NK-92 (cell line): ENCODE data around the gene RAB44.

Experiments used
- DNase-seq: peaks from one replicate; lab custom pipeline; 2025; ENCODE audit not compliant: unreplicated experiment; lab: John Stamatoyannopoulos, UW

Gene RAB44

GRCh38 chr6:36668591-36668990 lies 29.0 kb upstream of the RAB44 start:
- DNase-seq: no peak

DNA sequence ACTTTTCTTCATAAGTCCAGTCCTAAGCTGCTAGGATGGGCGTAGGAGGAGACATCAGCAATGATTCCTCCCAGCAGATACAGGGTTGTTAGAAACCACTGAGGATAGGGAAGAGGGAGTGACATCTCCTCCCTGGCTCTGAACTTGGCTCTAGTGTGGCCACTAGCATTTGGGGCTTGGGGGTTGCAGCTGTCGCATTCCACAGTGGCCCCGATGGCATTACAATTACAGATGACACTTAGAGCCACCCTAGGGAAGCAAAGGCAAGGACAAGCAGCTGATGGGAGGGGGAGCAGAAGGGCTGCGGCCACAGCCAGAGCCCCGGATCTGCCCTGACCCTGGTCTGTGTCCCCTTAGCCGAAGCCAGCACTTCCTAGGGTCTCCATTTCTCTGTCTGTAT lies 28.6 kb upstream of the RAB44 start:
- no peak for DNase-seq

GRCh38 chr6:36670271-36670670 lies 27.4 kb upstream of the RAB44 start:
- DNase-seq: no peak

GRCh38 chr6:36671687-36672375 lies 25.8 kb upstream of the RAB44 start:
- DNase-seq: no peak

- no peak for DNase-seq
Observed at GRCh38 chr6:36673882-36674281, 23.7 kb upstream of the RAB44 start.

- no peak for DNase-seq
Observed at GRCh38 chr6:36674942-36675341, 22.7 kb upstream of the RAB44 start.

DNA sequence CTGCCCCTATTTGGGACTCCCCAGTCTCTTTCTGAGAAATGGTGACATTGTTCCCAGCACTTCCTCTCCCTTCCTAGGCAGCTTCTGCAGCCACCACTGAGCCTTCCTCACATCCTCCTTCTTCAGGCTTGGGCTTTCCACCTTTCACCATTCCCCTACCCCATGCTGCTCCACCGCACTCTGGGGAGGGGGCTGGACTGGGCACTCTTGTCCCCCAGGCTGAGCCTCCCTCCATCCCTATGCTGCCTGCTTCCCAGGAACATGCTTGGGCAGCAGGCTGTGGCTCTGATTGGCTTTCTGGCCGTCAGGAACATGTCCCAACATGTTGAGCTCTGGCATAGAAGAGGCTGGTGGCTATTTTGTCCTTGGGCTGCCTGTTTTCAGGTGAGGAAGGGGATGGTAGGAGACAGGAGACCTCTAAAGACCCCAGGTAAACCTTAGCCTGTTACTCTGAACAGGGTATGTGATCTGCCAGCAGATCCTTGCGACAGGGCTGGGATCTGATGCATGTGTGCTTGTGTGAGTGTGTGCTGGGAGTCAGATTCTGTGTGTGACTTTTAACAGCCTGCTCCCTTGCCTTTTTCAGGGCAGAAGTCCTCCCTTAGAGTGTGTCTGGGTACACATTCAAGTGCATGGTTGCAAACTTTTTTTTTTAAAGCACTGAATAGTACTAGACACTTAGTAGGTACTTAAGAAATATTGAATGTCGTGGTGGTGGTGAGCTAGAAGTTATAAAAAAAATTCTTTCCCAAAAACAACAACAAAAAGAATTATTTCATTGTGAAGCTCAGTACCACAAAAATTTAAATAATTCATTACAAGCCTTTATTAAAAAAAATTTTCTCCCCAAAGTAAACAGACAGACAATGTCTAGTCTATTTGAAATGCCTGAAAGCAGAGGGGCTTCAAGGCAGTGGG lies 21.2 kb upstream of the RAB44 start:
- DNase-seq: no peak

GRCh38 chr6:36677059-36677749 lies 20.4 kb upstream of the RAB44 start:
- DNase-seq: no peak

DNA sequence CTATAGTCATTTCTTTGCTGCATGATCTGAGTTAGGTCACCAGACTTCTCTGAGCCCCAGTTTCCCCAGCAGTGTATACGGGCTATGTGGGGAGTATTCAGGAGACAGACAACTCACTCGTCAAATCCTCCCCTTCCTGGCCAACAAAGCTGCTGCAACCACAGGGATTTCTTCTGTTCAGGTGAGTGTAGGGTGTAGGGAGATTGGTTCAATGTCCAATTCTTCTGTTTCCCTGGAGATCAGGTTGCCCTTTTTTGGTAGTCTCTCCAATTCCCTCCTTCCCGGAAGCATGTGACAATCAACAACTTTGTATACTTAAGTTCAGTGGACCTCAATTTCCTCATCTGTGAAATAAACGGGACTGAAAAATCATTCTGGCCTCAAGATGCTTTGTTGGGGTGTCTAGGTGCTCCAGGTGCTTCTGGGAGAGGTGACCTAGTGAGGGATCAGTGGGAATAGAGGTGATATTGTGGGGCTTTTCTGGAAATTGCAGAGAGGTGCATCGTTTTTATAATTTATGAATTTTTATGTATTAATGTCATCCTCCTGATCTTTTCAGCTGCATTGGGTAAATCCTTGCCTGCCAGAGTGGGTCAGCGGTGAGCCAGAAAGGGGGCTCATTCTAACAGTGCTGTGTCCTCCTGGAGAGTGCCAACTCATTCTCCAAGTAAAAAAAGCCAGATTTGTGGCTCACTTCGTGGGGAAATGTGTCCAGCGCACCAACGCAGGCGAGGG lies 19.7 kb upstream of the RAB44 start:
- no peak for DNase-seq

DNA sequence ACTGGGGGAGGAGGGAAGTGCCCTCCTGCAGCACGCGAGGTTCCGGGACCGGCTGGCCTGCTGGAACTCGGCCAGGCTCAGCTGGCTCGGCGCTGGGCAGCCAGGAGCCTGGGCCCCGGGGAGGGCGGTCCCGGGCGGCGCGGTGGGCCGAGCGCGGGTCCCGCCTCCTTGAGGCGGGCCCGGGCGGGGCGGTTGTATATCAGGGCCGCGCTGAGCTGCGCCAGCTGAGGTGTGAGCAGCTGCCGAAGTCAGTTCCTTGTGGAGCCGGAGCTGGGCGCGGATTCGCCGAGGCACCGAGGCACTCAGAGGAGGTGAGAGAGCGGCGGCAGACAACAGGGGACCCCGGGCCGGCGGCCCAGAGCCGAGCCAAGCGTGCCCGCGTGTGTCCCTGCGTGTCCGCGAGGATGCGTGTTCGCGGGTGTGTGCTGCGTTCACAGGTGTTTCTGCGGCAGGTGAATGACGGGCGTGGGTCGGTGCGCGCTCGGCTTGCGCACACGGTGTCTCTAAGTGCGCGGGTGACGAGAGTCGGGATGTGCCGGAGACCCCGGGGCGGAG lies 19.1 kb upstream of the RAB44 start, which contains the start of gene CDKN1A:
Gene CDKN1A, plus strand, starts transcription at position 227 of the 555 bp plus-strand sequence. CDS start 5,388 bp downstream, outside the sequence.
- DNase-seq: no peak

DNA sequence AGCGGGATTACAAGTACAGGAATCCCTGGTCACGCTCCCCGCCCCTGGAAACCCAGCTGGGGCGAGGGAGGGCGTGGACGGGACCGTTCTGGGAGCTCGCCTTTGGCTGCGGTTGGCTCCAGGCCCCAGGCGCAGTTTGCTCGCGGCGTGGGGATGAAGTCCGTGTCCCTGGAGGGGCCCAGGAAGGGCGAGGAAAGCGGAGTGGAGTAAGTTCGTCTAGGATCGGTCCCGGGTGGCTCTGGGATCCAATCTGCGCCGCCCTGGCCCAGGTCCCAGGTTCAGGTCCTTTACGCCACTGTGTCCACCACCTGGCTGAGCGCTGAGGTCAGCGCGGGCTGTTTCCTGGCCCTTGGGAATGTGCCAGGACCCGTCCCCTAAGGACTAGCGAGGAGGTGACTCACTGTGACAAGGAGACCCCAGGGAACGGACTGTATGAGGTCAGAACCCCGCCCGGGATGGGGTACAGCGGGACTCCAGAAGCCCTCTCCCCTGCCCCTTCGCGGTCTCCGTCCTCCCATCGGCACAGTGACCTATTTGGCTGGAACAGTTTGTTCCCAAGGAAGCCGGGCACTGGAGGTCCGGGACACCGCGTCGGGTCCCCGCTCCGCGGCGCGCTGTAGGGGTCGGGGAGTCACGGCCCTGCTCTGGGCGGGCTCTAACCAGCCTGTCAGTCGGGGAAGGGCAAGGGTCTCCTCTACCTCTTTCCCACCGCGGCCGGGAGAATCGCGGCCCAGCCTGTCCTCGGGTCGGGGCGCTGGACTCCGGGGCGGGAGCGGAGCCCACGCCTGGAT lies 18.4 kb upstream of the RAB44 start:
- no peak for DNase-seq

DNA sequence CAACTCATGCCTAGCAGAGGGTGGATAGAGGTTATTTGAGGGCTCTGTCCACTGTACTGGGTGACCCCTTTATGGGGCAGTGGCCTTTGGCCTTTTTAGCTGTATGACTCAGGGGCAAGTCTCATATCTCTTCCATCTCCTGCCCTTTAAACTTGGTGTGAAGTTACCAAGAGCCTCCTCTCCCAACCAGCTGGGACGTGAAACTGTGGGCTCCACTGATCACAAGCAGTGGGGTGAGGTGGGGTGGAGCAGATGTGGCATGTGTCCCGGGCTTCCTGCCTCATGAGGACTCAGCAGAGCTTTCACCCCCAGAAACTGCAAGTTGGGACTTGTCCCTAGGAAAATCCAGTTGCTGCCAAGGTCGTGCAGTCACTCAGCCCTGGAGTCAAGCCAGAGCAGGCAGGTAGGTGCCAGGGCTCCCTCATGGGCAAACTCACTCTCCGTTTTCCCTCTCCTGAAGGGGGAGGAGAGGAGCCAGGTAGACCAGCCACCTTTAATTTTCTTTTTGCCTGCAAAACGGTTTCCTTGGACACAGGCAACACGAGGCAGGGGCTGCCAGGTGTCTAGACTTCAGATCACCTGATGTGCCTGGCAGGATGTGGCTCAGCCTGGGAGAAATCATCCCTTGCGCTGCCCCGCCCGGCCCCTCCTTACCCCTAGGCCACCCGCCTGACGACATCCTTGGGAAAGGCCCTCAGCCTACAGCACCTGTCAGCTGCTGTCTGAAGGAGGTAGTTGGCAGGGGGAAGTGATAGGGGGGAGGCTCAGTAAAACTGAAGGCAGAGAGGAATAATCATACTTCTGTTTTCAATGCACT lies 15.1 kb upstream of the RAB44 start:
- DNase-seq: no peak

DNA sequence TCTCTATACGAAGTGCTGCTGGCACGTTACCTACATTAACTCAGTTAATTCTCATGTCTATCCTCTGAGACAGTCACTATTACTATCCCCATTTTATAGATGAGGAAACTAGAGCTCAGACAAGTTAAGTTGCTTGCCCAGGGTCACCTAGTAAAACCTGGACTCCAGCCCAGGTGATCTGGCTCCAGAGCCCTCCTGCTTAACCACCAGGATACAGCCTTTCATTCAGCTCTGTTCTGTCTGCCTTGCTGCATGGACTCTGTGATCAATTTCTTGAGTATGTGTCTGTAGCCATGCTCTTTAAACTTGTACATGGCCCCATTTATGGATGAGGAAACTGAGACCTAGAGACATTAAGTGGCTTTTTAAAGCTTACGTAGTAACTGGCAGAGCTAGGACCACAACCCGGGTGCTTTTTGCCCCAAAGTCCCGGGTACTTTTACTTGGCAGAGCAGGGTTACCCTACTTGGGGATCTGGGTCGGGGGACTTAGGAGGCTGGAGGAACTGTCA lies 14.4 kb upstream of the RAB44 start:
- DNase-seq: no peak

- DNase-seq: no peak
Observed at GRCh38 chr6:36683656-36684446, 13.8 kb upstream of the RAB44 start.

- DNase-seq: no peak
Observed at GRCh38 chr6:36684447-36684812, 13.2 kb upstream of the RAB44 start.

- no peak for DNase-seq
Observed at GRCh38 chr6:36685166-36685924, 12.3 kb upstream of the RAB44 start.

GRCh38 chr6:36685926-36686667 lies 11.5 kb upstream of the RAB44 start:
- no peak for DNase-seq
